SKM-1 (cell line): ENCODE results near the gene DIABLO.
"Not testable (repeated sequence)": the region's sequence is repeated elsewhere in the genome, so short reads cannot be mapped to it uniquely, and the experiment has no call there.

Experiments used
- DNase-seq: peaks from one replicate; lab custom pipeline; 2025; ENCODE audit not compliant: unreplicated experiment; lab: John Stamatoyannopoulos, UW

DIABLO gene

DNA sequence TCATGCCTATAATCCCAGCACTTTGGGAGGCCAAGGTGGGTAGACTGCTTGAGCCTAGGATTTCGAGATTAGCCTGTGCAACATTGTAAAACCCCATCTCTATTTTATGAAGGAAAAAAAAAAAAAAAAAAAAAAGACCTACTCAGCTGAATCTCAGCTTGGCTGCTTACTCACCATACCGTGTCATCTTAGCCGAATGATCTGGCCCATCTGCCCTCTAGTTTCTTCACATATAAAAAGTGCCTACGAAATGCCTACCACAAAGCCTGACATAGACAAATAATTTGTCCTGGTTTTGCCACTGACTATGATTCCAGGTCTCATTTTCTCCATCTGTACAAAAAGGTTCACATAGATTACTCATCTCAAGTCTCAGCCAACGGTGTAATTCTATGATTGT, 10.1 kb downstream of the DIABLO start:
- DNase-seq: no peak

DNA sequence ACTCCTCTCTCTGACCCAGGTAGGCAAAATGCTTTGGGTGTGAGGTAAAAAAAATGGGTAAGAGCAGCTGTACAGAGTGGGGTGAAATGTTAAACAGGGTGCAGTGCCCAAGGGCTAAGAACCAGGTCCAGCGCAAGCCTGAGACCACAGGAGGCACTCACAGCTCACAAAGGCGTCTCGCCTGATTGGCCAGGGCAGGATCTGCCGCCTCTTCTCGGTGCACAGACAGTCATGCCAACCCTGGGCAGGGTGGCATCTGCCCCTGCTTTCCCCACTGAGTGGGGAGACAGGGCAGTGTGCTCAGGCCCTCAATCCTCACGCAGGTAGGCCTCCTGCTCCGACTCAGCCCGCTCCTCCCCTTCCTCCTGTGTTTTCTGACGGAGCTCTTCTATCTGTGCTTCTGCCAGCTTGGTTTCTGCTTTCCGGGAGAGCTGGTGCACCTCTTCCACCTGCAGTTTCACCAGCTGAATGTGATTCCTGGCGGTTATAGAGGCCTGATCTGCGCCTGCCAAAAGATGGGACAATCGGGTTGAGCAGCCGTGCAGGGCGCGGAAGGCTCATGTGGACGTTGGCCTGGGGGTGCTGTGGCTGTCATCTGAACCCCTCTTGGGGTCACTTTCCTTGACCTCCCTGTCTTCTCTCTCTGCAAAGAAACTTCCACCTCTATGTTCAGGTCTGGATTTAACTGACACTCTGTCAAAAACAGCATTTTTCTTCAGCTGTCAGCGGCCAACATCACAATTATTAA, 17.6 kb downstream of the DIABLO start:
- no peak for DNase-seq

DNA sequence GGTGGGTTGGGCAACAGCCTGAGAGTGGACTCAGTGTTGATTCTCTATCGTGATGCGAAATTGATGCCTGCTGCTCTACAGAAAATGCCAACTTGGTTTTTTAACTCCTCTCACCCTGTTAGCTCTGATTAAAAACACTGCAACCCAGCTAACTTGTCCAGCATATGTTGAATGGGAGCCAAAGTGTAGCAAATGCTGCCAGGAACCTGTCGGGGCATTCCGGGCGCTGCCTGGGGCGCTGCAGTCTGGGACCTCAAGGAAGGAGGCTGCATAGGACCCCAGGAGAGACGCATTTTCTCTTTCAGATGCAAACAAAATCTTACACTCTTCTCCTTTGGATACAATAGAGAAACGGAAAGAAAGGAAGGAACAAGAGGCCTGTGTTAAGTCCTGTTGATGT, 18.5 kb downstream of the DIABLO start:
- no peak for DNase-seq

DNA sequence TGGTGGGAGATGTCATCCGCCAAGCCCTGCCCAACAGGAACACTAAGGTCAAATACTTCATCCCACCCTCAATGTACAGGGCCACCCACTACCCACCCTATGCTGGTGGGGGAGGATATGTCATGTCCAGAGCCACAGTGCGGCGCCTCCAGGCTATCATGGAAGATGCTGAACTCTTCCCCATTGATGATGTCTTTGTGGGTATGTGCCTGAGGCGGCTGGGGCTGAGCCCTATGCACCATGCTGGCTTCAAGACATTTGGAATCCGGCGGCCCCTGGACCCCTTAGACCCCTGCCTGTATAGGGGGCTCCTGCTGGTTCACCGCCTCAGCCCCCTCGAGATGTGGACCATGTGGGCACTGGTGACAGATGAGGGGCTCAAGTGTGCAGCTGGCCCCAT, 18.9 kb downstream of the DIABLO start:
- no peak for DNase-seq

DNA sequence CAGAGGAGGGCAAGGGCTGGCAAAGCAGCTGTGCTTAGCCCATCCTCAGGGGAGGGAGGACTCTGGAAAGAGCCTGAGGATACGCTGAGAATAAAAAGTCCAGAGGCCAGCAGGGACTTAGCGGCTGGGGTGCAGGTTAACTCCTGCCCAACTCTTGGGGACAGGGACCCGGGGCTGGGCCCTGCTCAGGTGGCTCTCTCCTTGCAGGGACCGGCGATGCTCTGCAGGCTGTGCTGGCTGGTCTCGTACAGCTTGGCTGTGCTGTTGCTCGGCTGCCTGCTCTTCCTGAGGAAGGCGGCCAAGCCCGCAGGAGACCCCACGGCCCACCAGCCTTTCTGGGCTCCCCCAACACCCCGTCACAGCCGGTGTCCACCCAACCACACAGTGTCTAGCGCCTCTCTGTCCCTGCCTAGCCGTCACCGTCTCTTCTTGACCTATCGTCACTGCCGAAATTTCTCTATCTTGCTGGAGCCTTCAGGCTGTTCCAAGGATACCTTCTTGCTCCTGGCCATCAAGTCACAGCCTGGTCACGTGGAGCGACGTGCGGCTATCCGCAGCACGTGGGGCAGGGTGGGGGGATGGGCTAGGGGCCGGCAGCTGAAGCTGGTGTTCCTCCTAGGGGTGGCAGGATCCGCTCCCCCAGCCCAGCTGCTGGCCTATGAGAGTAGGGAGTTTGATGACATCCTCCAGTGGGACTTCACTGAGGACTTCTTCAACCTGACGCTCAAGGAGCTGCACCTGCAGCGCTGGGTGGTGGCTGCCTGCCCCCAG, 19.6 kb downstream of the DIABLO start:
- no peak for DNase-seq

DNA sequence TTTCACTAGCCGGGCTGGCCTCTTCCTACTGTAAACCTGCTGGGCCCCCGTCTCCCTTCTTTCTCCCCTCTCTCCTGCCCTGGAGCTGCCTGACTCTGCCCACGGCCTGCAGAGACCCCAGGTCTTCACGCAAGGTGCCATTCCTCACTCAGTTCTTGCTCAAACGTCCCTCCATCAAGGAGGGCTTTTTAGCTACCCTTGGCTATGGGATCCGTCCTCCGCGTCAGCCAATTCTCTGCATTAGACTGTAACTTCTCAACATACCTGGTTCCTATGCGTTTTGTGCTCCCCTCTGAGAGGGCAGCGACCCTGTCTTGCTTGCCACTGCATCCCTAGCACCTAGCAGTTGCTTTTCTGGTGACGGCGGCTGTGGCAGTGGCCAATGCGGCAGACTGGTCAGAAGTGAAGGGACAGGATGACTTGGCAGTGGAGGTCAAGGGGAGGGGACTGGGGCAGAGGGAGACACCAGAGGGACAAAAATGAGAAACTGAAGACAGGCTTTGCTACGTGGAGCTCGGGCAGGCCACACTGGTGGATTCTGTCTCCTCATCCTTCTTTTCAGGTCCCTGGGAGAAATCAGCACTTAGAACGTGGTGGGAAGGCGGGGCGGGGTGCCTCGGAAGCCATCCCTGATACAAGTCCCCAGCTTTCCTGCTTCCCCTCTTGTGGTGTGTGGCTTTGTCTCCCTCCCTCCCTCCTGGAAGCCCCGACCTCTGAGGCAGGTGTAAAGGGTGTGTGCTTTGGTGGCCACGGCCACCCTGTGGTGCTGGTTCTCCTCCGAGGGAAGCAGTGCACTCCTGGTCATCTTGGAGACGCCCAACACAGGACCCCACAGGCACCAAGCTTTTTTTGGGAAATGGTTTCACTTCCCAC, 20.6 kb downstream of the DIABLO start:
- no peak for DNase-seq

DNA sequence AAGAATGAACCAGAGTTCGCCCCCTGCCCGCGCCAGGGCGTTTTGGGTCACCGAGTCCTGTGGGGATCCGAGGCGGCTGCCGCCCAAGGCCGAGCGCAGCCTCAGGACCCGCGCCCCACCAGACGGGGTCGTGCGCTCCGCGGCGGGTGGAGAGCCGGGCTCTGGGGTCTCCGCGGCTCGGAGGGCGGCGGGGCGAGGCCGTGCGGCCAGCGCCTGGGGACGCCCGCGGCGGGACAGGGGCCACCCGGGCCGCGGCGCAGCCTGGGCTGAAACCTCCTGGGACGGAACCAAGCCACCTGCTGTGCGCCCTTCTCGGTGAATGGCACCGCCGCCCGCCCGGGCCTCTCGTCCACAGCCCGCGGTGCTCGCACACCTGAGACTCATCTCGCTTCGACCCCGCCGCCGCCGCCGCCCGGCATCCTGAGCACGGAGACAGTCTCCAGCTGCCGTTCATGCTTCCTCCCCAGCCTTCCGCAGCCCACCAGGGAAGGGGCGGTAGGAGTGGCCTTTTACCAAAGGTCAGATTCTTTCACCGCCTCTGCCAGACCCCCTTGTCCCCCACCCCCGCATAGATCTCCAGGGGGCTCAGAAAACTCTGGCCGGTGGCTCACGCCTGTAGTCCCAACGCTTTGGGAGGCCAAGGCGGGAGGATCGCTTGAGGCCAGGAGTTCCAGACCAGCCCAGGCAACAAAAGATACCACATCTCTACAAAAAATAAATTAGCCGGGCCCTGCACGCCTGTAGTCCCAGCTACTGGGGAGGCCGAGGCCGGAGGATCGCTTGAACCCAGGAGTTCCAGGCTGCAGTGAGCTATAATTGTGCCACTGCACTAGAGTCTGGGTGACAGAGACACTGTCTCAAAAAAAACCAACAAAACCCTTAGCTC, 21.4 kb downstream of the DIABLO start:
- DNase-seq: no peak

DNA sequence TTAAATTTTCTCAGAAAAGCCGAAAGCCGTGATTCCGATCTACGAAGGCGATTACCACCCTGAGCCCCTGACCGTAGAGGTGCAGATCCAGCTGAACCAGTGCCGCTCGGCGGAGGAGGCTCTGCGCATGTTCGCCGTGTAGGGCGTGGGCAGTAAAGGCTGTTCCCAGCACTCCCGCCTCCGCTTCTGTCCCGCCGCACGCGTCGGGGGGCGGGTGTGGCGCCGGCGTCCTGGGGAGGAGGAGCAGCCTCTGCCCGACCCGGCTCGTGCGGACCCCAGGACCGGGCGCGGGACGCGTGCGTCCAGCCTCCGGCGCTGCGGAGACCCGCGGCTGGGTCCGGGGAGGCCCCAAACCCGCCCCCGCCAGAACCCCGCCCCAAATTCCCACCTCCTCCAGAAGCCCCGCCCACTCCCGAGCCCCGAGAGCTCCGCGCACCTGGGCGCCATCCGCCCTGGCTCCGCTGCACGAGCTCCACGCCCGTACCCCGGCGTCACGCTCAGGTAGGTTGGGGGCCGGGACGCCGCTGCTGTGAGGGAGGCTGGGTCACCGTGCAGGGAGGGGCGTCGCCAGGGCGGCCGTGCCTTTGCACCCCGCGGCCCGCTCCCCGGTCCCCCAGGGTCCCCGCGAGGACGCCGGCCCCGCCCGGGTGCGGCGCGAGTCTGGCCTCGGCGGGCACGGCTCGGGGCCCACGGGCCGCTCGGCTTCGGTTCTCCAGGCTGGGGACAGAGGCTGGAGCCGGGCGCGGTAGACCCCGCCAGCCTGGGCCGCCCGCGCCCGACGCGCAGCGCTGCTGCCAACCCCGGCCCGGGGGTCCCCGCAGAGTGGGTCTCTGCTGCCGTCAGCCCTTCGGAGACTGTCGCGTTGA, 22.3 kb downstream of the DIABLO start, which contains the start of gene B3GNT4:
TSS of gene B3GNT4 (plus strand) at position 409 of the 866 bp plus-strand sequence. CDS start 910 bp downstream, outside the sequence.
- no peak for DNase-seq

DNA sequence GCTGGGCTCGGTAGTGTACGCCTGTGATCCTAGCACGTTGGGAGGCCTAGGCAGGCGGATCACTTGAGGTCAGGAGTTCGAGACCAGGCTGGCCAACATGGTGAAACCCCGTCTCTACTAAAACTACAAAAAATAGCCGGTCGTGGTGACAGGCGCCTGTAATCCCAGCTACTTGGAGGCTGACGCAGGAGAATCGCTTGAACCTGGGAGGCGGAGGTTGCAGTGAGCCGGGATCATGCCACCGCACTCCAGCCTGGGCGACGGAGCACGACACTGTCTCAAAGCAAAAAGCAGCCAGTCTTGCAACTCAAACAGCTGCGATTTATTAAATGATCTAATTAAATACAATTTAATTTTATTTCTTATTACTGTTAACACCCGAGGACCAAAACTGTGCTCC, 23.0 kb downstream of the DIABLO start:
- not testable (repeated sequence) for DNase-seq

DNA sequence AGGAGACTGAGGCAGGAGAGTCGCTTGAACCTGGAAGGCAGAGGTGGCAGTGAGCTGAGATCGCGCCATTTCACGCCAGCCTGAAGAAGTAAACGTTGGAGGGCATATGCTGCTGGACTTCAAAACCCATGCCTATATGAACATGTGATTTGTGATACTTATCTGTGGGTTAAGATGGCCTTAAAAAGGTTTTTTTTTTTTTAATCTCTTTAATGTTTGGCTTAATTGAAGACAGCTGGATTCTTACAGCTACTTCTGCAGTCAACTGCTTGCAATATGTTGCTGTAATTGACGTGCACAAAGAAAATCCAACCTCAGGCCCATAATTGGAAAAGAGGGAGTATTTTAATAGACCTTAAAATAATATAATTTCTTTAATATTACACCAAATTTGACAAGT, 23.8 kb downstream of the DIABLO start:
- no peak for DNase-seq

DNA sequence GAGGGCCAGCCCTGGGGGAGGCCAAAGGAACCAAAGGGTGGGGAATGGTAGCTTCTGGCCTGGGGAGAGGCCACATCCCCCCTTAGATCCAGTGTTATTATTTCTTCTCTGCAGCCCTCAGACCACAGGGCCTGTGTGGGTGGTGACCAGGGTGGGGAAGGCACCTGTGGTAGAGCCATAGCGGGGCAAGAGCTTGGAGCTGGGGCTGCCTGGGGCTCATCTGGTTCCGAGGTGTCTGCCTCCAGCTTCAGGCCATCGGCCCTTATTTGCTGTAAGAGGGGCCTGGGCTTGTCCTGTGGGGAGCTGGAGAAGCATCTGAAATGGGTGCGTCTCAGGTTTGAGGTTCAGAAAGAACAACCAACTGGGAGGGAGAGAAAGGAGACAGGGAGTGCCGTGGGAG, 24.5 kb downstream of the DIABLO start:
- DNase-seq: no peak

DNA sequence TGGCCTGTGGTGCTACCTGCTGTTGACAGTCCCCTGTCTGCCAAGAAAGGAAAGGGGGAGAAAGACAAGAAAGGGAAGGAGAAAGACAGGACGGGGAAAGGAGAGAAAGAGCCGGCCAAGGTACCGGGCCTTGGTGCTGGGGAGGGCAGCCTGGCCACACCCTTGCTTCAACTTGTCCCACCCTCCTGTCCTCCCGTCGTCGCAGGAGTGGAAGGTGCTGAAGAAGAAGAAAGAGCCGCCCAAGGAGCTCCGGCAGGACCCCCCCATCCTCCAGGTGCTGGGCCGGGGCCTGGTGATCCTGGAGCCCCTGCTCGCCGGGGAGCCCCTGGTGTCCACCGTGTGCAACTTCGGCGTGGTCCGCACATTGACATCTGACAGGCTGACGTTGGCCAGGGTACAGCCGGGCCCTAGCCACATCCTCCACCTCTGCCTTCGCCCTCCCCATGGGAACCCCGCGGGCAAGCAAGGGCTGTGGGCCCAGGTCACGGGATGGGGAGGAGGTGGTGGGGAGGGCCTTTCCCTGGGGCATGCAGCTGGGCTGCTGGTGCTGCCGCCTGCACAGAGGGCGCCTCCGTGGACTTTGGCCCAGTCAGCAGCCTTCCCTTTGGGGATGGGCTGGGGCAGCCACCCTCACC, 25.2 kb downstream of the DIABLO start:
- no peak for DNase-seq

DNA sequence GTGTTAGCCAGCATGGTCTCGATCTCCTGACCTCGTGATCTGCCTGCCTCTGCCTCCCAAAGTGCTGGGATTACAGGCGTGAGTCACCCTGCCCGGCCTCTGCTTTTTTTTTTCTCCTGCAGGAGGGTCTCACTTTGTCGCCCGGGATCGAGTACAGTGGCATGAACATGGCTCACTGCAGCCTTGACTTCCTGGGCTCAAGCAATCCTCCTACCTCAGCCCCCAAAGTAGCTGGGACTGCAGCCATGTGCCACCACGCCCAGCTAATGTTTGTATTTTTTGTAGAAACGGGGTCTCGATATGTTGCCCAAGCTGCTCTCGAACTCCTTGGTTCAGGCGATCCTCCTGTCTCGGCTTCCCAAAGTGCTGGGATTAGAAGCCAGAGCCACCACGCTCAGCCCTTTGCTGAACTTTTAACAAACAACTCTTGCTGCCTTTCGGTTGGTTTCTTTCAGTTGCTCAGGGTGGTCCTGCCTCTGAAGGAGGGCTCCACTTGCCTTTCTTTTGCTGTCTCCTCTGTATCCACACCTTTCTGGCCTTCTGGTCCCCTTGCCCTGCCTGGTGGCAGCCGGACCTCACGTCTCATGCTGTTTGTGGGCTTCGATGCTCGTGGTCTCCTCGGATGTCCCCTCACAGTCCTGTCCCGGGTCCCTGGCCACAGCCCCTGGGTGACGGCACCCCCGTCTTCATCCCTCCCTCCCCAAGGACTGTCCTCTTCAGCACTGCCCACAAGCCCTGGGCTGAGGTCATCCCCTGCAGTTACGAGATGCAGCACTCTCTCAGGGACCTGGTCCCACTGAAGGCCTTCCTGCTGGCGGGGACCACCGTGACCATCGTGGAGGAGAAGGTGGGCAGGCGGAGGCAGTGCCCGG, 26.1 kb downstream of the DIABLO start:
- no peak for DNase-seq

DNA sequence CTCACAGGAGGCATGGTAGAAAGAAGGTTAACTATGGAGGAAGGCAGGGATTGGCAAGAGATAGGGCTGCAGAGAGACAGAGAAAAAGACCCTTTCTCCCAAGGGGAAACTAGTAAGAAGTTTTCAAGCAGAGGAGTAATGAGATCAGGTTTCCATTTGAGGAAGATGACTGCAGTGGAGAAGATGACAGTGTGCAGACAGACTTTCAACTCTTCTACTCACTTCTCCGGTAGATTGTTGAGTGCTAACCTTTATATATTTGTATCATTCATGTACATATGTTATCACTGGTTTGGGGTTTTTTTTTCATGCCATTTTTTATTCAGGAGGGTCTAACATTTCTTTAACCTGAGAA, 28.3 kb downstream of the DIABLO start:
- DNase-seq: no peak

DNA sequence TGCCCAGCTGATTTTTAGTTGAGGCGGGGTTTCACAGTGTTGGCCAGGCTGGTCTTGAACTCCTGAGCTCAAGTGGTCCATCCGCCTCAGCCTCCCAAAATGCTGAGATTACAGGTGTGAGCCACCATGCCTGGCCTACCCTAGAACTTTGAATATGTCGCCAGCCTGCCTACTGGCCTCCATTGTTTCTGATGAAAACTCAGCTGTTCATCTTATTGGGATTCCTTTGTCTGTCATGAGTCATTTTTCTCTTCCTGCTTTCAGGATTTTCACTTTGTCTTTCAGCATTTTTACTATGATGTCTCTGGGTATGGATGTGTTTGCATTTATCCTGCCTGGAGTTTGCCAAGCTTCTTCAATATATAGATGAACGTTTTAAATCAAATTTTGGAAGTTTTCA, 30.4 kb downstream of the DIABLO start:
- DNase-seq: no peak

DNA sequence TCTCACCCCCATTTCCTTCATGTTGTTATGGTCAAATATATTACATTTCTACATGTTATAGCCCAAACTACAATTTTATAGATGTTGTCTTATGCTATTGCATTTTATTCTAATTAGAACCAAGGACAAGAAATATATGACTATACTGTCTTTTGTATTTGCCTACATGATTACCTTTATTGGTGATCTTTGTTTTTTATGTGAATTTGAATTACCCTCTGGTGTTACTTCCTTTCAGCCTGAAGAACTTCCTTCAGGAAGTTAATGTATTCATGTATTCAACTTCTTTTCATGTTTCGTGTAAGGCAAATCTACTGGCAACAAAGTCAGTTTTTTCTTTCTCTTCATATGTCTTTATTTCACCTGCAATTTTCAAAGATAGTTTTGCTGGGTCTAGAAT, 31.0 kb downstream of the DIABLO start:
- DNase-seq: no peak

DNA sequence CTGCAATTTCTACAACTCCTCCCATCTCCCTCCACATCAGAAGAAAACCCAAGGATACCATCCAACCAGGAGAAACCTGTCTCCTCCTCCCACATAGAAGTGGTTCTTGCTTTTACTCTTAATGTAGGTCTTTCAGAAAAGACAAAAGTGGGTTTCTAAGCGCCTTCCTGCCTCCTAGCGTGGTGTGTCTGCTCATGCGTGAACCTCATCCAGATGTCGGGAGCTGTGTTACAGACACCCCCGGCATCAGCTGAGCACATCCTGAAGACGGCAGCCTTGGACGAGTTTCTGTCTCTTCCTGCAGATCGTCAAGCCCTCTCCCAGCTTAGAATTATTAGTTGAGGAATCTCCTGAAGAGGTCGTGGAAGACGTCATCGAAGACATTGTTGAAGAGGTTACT, 33.4 kb downstream of the DIABLO start:
- no peak for DNase-seq
